Keratinocyte (primary cell): ENCODE data around the gene USP20. TPM values are rescaled to one million over a fixed set of nuclear protein-coding genes. Genes with fewer than 3 reads are reported as not detected.

Experiments
- DNase-seq: peaks from one replicate; pipeline ENCODE4 v3.0.0-alpha.2; 2011; ENCODE audit warnings: low read depth, missing footprints, low spot score
- FAIRE-seq: peaks from 2 replicates; lab custom pipeline; 2011; peaks lifted over from hg19 to GRCh38; lab: Jason Lieb, UNC
- H2AFZ ChIP-seq: 2 replicates; pipeline ENCODE4 v1.6.0; 2012; ENCODE audit warnings: low read length, control low read depth, inconsistent platforms; ENCODE audit not compliant: control insufficient read depth
- H3K27ac ChIP-seq: 2 replicates; pipeline ENCODE4 v1.5.1; 2011; ENCODE audit warnings: low read length; ENCODE audit not compliant: control insufficient read depth, insufficient read depth
- H3K27me3 ChIP-seq: 3 replicates; pipeline ENCODE4 v1.6.0; 2011; ENCODE audit warnings: low read length; ENCODE audit not compliant: control insufficient read depth, insufficient read depth; ENCODE audit errors: extremely low read depth
- H3K36me3 ChIP-seq, 2 experiments: 2 replicates in 1 of 2; 3 replicates in 1 of 2; pipeline ENCODE4 v1.5.1; 2011; ENCODE audit warnings: low read length in 2 of 2, mild to moderate bottlenecking in 1 of 2; ENCODE audit not compliant: control insufficient read depth in 2 of 2, insufficient read depth in 2 of 2; ENCODE audit errors: extremely low read depth in 1 of 2
- H3K4me1 ChIP-seq: 3 replicates; pipeline ENCODE4 v1.5.1; 2011; ENCODE audit warnings: low read length; ENCODE audit not compliant: control insufficient read depth, insufficient read depth; ENCODE audit errors: extremely low read depth
- H3K4me2 ChIP-seq: 3 replicates; pipeline ENCODE4 v1.6.0; 2011; ENCODE audit warnings: low read depth, low read length; ENCODE audit not compliant: control insufficient read depth, insufficient read depth; ENCODE audit errors: extremely low read depth
- H3K4me3 ChIP-seq, 3 experiments: fragments of 200-600 bp in 1 of 3; sonication (generic) in 1 of 3; 2 replicates in 2 of 3; 3 replicates in 1 of 3; pipeline ENCODE4 v1.5.1; 2011 to 2016; ENCODE audit warnings: low read length in 3 of 3, mild to moderate bottlenecking in 3 of 3, control low read depth in 2 of 3, inconsistent platforms in 1 of 3, low read depth in 1 of 3, mixed read lengths in 1 of 3, mixed run types in 1 of 3, moderate library complexity in 1 of 3; ENCODE audit not compliant: control insufficient read depth in 2 of 3, insufficient read depth in 2 of 3; ENCODE audit errors: extremely low read depth in 1 of 3
- H3K79me2 ChIP-seq: 2 replicates; pipeline ENCODE4 v1.6.0; 2012; ENCODE audit warnings: low read length; ENCODE audit not compliant: control insufficient read depth, insufficient read depth
- H3K9ac ChIP-seq: 3 replicates; pipeline ENCODE4 v1.6.0; 2011; ENCODE audit warnings: low read length; ENCODE audit not compliant: control insufficient read depth, insufficient read depth; ENCODE audit errors: extremely low read depth
- H3K9me1 ChIP-seq: 3 replicates; pipeline ENCODE4 v1.6.0; 2011; ENCODE audit warnings: low read length; ENCODE audit not compliant: control insufficient read depth, insufficient read depth; ENCODE audit errors: extremely low read depth
- H3K9me3 ChIP-seq: 2 replicates; pipeline ENCODE4 v1.5.1; 2012; ENCODE audit warnings: low read depth, low read length; ENCODE audit not compliant: control insufficient read depth
- H4K20me1 ChIP-seq: 3 replicates; pipeline ENCODE4 v1.6.0; 2011; ENCODE audit warnings: low read length; ENCODE audit not compliant: control insufficient read depth, insufficient read depth; ENCODE audit errors: extremely low read depth
- CTCF ChIP-seq, 3 experiments: IDR thresholded peaks in 1 of 3; conservative IDR thresholded peaks in 1 of 3; optimal IDR thresholded peaks in 1 of 3; 2 replicates in 2 of 3; 3 replicates in 1 of 3; pipeline versions ENCODE3 to v1.5.1; 2011; ENCODE audit warnings: low read length in 3 of 3, mild to moderate bottlenecking in 3 of 3, moderate library complexity in 2 of 3, control low read depth in 1 of 3, inconsistent platforms in 1 of 3; ENCODE audit not compliant: insufficient read depth in 2 of 3; ENCODE audit errors: extremely low read depth in 1 of 3
- EZH2 ChIP-seq: IDR thresholded peaks from one replicate; pipeline ENCODE4 v1.6.1; 2012; ENCODE audit warnings: inconsistent platforms, mild to moderate bottlenecking, low read length, moderate library complexity
- dilution Hi-C: fragments of 300-500 bp; cut with MboI; formaldehyde crosslinking; loops from one replicate; pipeline ENCODE4 v1.7.0; 2020; ENCODE audit warnings: low sequenced_read_pairs; ENCODE audit not compliant: extremely low pct_ligation_motif_present
- polyA plus RNA-seq, 5 experiments: library from polyadenylated mRNA; depleted of rRNA in 3 of 5; stranded (reverse) in 3 of 5; stranded (forward) in 1 of 5; unstranded in 1 of 5; fragments of >200 nt; gene quantifications; 1 replicate in 1 of 5; 2 replicates in 3 of 5; 3 replicates in 1 of 5; pipeline versions ENCODE4 v1.2.1 to v1.2.3, GENCODE V29; 2011 to 2012; ENCODE audit warnings: missing spikeins in 2 of 5, low read depth in 1 of 5, low replicate concordance in 1 of 5

Gene USP20
- polyA plus RNA-seq, 1 donor (not counting 4 experiments of a cell fraction or from before 2014, with no cell fraction given): 6.4 TPM

GRCh38 chr9:129919841-129920240, 84.6 kb downstream of the USP20 start:
- H3K27me3 ChIP-seq: no peaks in the 10 kb centered on the region
- no peak overlapping the region for H3K4me2 ChIP-seq
- no peak overlapping the region for H2AFZ ChIP-seq
- H3K27ac ChIP-seq: no peak overlapping the region
- FAIRE-seq (no peak), DNase-seq (no peak)
- no peak overlapping the region for H3K4me3 ChIP-seq
- no peaks in the 10 kb centered on the region for H3K9me1 ChIP-seq
- peaks cover 0 to 2% of the 10 kb centered on the region in 2 experiments for H3K36me3 ChIP-seq
- H3K79me2 ChIP-seq: no peaks in the 10 kb centered on the region
- TF ChIP-seq CTCF (optimal IDR thresholded peaks at IDR 0.05 in 1 of 3, IDR thresholded peaks at IDR 0.05 in 1 of 3, conservative IDR thresholded peaks at IDR 0.05 in 1 of 3; ENCODE audit: extremely low read depth in 1 of 3, insufficient read depth in 2 of 3, low read length in 3 of 3): no peak
- no peak for TF ChIP-seq EZH2
- no peaks in the 10 kb centered on the region for H4K20me1 ChIP-seq
- no peaks in the 10 kb centered on the region for H3K4me1 ChIP-seq
- H3K9ac ChIP-seq: no peak overlapping the region
- dilution Hi-C loops: no loop called here
- no peaks in the 10 kb centered on the region for H3K9me3 ChIP-seq

DNA sequence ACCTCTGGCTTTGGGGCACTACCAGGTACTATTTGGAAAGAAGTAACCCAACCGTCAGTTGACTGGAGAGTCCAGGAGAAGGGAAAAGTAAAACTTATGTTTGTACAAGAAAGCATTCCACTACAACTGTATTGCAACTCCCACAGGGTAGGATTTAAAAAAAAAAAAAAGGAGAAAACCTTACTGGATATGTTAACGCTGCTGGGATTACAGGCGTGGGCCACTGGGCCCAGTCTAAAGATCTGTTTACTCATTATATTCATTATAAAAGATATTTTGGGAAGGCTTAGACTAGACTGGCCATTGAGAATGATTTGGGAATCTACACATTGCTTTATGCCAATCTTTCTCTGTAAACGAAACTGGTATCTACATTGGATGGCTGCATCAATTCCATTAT, 86.6 kb downstream of the USP20 start:
- no peak overlapping the region for H3K4me3 ChIP-seq
- DNase-seq: no peak
- no peak overlapping the region for H2AFZ ChIP-seq
- FAIRE-seq: no peak
- H3K27me3 ChIP-seq: no peaks in the 10 kb centered on the region
- H3K9me1 ChIP-seq: no peaks in the 10 kb centered on the region
- no peak overlapping the region for H3K9ac ChIP-seq
- dilution Hi-C loops: no loop called here
- H3K4me2 ChIP-seq: no peak overlapping the region
- peaks cover 4% of the 10 kb centered on the region in 2 experiments for H3K36me3 ChIP-seq
- no peaks in the 10 kb centered on the region for H3K9me3 ChIP-seq
- TF ChIP-seq CTCF (optimal IDR thresholded peaks at IDR 0.05 in 1 of 3, IDR thresholded peaks at IDR 0.05 in 1 of 3, conservative IDR thresholded peaks at IDR 0.05 in 1 of 3; ENCODE audit: extremely low read depth in 1 of 3, insufficient read depth in 2 of 3, low read length in 3 of 3): no peak
- TF ChIP-seq EZH2: no peak
- H3K79me2 ChIP-seq: no peaks in the 10 kb centered on the region
- H3K27ac ChIP-seq: no peak overlapping the region
- H3K4me1 ChIP-seq: no peaks in the 10 kb centered on the region
- H4K20me1 ChIP-seq: no peaks in the 10 kb centered on the region
